Suprapubic skin (tissue), 4 donors: ENCODE measurements around the gene KRTAP5-10. TPM values are rescaled to one million over a fixed set of nuclear protein-coding genes. Genes with fewer than 3 reads are reported as not detected.
"Not testable (repeated sequence)": the region's sequence is repeated elsewhere in the genome, so short reads cannot be mapped to it uniquely, and the experiment has no call there.

Experiments used
- DNase-seq, 2 donors: peaks; one replicate each; pipeline ENCODE4 v3.0.0-alpha.2; 2019; ENCODE audit warnings: low spot score in 2 of 2
- H3K27ac ChIP-seq: fragments of 200-600 bp; sonication (generic); one replicate; pipeline ENCODE4 v1.5.1; 2019
- H3K27me3 ChIP-seq: fragments of 200-600 bp; sonication (generic); one replicate; pipeline ENCODE4 v1.5.1; 2019
- H3K36me3 ChIP-seq: fragments of 200-600 bp; sonication (generic); one replicate; pipeline ENCODE4 v1.5.1; 2019
- H3K4me1 ChIP-seq: fragments of 200-600 bp; sonication (generic); one replicate; pipeline ENCODE4 v1.5.1; 2019
- H3K4me3 ChIP-seq: fragments of 200-600 bp; sonication (generic); one replicate; pipeline ENCODE4 v1.5.1; 2019; ENCODE audit warnings: mild to moderate bottlenecking
- H3K9me3 ChIP-seq: fragments of 200-600 bp; sonication (generic); one replicate; pipeline ENCODE4 v1.5.1; 2019
- CTCF ChIP-seq, 2 donors: fragments of 200-600 bp in 1 of 2; fragments of 450-650 bp in 1 of 2; sonication (generic) in 1 of 2; IDR thresholded peaks; one replicate each; pipeline ENCODE4 v1.5.1; 2016 to 2019; ENCODE audit warnings: antibody characterized with exemption in 2 of 2, mild to moderate bottlenecking in 1 of 2, moderate library complexity in 1 of 2
- EP300 ChIP-seq: sonication (generic); formaldehyde crosslinking; IDR thresholded peaks from one replicate; pipeline ENCODE4 v1.6.1; 2017; ENCODE audit warnings: antibody characterized with exemption
- POLR2A ChIP-seq, 2 donors: fragments of 450-650 bp; IDR thresholded peaks; one replicate each; pipeline ENCODE4 v1.6.1; 2017; ENCODE audit warnings: antibody characterized with exemption in 2 of 2, mild to moderate bottlenecking in 2 of 2, moderate library complexity in 2 of 2
- POLR2AphosphoS5 ChIP-seq, 3 donors: sonication (generic); formaldehyde crosslinking; IDR thresholded peaks; one replicate each; pipeline ENCODE4 v1.6.1; 2017; ENCODE audit warnings: antibody characterized with exemption in 3 of 3
- WGBS: methylation state at CpG from one replicate; pipeline ENCODE4 v1.1.5; 2018; 5-methylcytosine and 5-hydroxymethylcytosine counted together
- total RNA-seq, 4 donors: library from RNA; depleted of rRNA; stranded (reverse); fragments of >200 nt; gene quantifications; one replicate each; pipeline ENCODE4 v1.1.0, GENCODE V29; 2016

Gene KRTAP5-10
- total RNA-seq, 4 donors from 2014 or later, result 1.1 to 5.9 (median 3.9) TPM; not detected in 1

GRCh38 chr11:71535825-71536224, 29.5 kb upstream of the KRTAP5-10 start:
- TF ChIP-seq POLR2A (IDR thresholded peaks at IDR 0.05) (no peak), POLR2AphosphoS5 (IDR thresholded peaks at IDR 0.05) (no peak), EP300 (no peak), CTCF (IDR thresholded peaks at IDR 0.05) (no peak)
- Histone ChIP-seq H3K36me3 (no peaks in the 10 kb centered on the region), H3K4me1 (no peaks in the 10 kb centered on the region), H3K9me3 (no peaks in the 10 kb centered on the region), H3K27ac (no peak overlapping the region), H3K4me3 (no peak overlapping the region), H3K27me3 (no peaks in the 10 kb centered on the region)
- DNase-seq, result no peak
- 90% methylated on average over 9 of the region's 9 CpGs for WGBS

- TF ChIP-seq POLR2A (IDR thresholded peaks at IDR 0.05), result no peak
- no peak for TF ChIP-seq CTCF (IDR thresholded peaks at IDR 0.05)
- no peak overlapping the region for H3K27ac ChIP-seq
- WGBS, result 84% methylated on average over 9 of the region's 9 CpGs
- no peaks in the 10 kb centered on the region for H3K27me3 ChIP-seq
- no peak overlapping the region for H3K4me3 ChIP-seq
- no peaks in the 10 kb centered on the region for H3K4me1 ChIP-seq
- H3K9me3 ChIP-seq, result no peaks in the 10 kb centered on the region
- DNase-seq, result no peak
- H3K36me3 ChIP-seq, result no peaks in the 10 kb centered on the region
These were observed 27.8 kb upstream of the KRTAP5-10 start for GRCh38 chr11:71537537-71537936.

GRCh38 chr11:71537977-71538665, 27.2 kb upstream of the KRTAP5-10 start, which contains the start of gene KRTAP5-8:
Gene KRTAP5-8, plus strand, starts transcription at chr11:71538025. Its CDS starts 31 bp downstream, at chr11:71538056.
- not testable (repeated sequence) for H3K4me1 ChIP-seq, H3K4me3 ChIP-seq, H3K9me3 ChIP-seq, H3K36me3 ChIP-seq, H3K27ac ChIP-seq, H3K27me3 ChIP-seq, DNase-seq
- 72% methylated on average over 2 of the region's 4 CpGs for WGBS

GRCh38 chr11:71538666-71538990, 26.7 kb upstream of the KRTAP5-10 start:
- Histone ChIP-seq H3K27me3 (no peaks in the 10 kb centered on the region), H3K4me3 (no peak overlapping the region), H3K36me3 (no peaks in the 10 kb centered on the region), H3K9me3 (no peaks in the 10 kb centered on the region), H3K27ac (no peak overlapping the region), H3K4me1 (no peaks in the 10 kb centered on the region)
- WGBS, result 91% methylated on average over 4 of the region's 4 CpGs
- no peak for DNase-seq
- TF ChIP-seq CTCF (IDR thresholded peaks at IDR 0.05), result no peak
- TF ChIP-seq POLR2AphosphoS5 (IDR thresholded peaks at IDR 0.05), result no peak
- no peak for TF ChIP-seq EP300
- TF ChIP-seq POLR2A (IDR thresholded peaks at IDR 0.05), result no peak

GRCh38 chr11:71539017-71539416, 26.3 kb upstream of the KRTAP5-10 start:
- Histone ChIP-seq H3K4me1 (no peaks in the 10 kb centered on the region), H3K4me3 (no peak overlapping the region), H3K9me3 (no peaks in the 10 kb centered on the region), H3K27me3 (no peaks in the 10 kb centered on the region), H3K27ac (no peak overlapping the region), H3K36me3 (no peaks in the 10 kb centered on the region)
- no peak for DNase-seq
- 91% methylated on average over 11 of the region's 11 CpGs for WGBS
- TF ChIP-seq CTCF (IDR thresholded peaks at IDR 0.05) (no peak), POLR2AphosphoS5 (IDR thresholded peaks at IDR 0.05) (no peak), EP300 (no peak), POLR2A (IDR thresholded peaks at IDR 0.05) (no peak)

- not testable (repeated sequence) for H3K9me3 ChIP-seq, H3K4me3 ChIP-seq, H3K27ac ChIP-seq, H3K36me3 ChIP-seq, H3K4me1 ChIP-seq, DNase-seq, H3K27me3 ChIP-seq
- 89% methylated on average over 11 of the region's 11 CpGs for WGBS
These were observed 25.4 kb upstream of the KRTAP5-10 start for GRCh38 chr11:71539971-71540370.

- not testable (repeated sequence) for H3K9me3 ChIP-seq, H3K4me1 ChIP-seq, H3K27me3 ChIP-seq, H3K4me3 ChIP-seq, H3K36me3 ChIP-seq, H3K27ac ChIP-seq, DNase-seq
- WGBS, result 87% methylated on average over 9 of the region's 9 CpGs
These were observed 24.6 kb upstream of the KRTAP5-10 start for GRCh38 chr11:71540521-71541304.
